ENCODE measurements around the gene KNDC1. TPM values are rescaled to one million over a fixed set of nuclear protein-coding genes. Genes with fewer than 3 reads are reported as not detected.
A peak's percentile ranks its signal among the peaks of the same experiment; 100 is the strongest.

KNDC1 gene
- total RNA-seq, 1 donor from 2014 or later: 0.09 TPM

- TF ChIP-seq CTCF (IDR thresholded peaks at IDR 0.05): no peak
- ChIA-PET POLR2A (no interaction called here), CTCF (no interaction called here)
- ATAC-seq (ENCODE audit: low read depth): no peak
- Mint-ChIP-seq H3K27me3 (peaks cover 7% of the 10 kb centered on the region), H3K4me3 (no peak overlapping the region), H3K36me3 (ENCODE audit: low read depth) (no peaks in the 10 kb centered on the region), H3K9me3 (no peaks in the 10 kb centered on the region), H3K27ac (no peak overlapping the region), H3K4me1 (peaks cover 5% of the 10 kb centered on the region)
- intact Hi-C loops (cut with micrococcal nuclease): no loop called here
- DNase-seq: no peak
Observed at GRCh38 chr10:133126431-133127290, 33.4 kb upstream of the KNDC1 start.

- DNase-seq (no peak), ATAC-seq (ENCODE audit: low read depth) (peak; percentile 42)
- Mint-ChIP-seq H3K4me1 (peaks cover 11% of the 10 kb centered on the region), H3K27ac (no peak overlapping the region), H3K9me3 (no peaks in the 10 kb centered on the region), H3K4me3 (no peak overlapping the region), H3K27me3 (peaks cover 7% of the 10 kb centered on the region), H3K36me3 (ENCODE audit: low read depth) (no peaks in the 10 kb centered on the region)
- ChIA-PET CTCF (no interaction called here), POLR2A (no interaction called here)
- intact Hi-C loops (cut with micrococcal nuclease): no loop called here
- TF ChIP-seq CTCF (IDR thresholded peaks at IDR 0.05): no peak
Observed at GRCh38 chr10:133127291-133128125, 32.5 kb upstream of the KNDC1 start.

GRCh38 chr10:133128126-133129070 is 31.6 kb upstream of the KNDC1 start:
- no peaks in the 10 kb centered on the region for H3K36me3 Mint-ChIP-seq (ENCODE audit: low read depth)
- H3K27ac Mint-ChIP-seq: no peak overlapping the region
- peaks cover 11% of the 10 kb centered on the region for H3K4me1 Mint-ChIP-seq
- POLR2A ChIA-PET: no interaction called here
- H3K9me3 Mint-ChIP-seq: no peaks in the 10 kb centered on the region
- H3K4me3 Mint-ChIP-seq: no peak overlapping the region
- peaks cover 7% of the 10 kb centered on the region for H3K27me3 Mint-ChIP-seq
- peak; percentile 13 for DNase-seq
- CTCF ChIA-PET: no interaction called here
- ATAC-seq (ENCODE audit: low read depth): no peak
- TF ChIP-seq CTCF (IDR thresholded peaks at IDR 0.05): no peak
- intact Hi-C loops (cut with micrococcal nuclease): no loop called here

- ChIA-PET CTCF (no interaction called here), POLR2A (no interaction called here)
- Mint-ChIP-seq H3K4me1 (peaks cover 11% of the 10 kb centered on the region), H3K27me3 (peaks cover 7% of the 10 kb centered on the region), H3K9me3 (no peaks in the 10 kb centered on the region), H3K36me3 (ENCODE audit: low read depth) (no peaks in the 10 kb centered on the region), H3K4me3 (no peak overlapping the region), H3K27ac (no peak overlapping the region)
- no peak for ATAC-seq (ENCODE audit: low read depth)
- intact Hi-C loops (cut with micrococcal nuclease): no loop called here
- DNase-seq: peak; percentile 11
- no peak for TF ChIP-seq CTCF (IDR thresholded peaks at IDR 0.05)
Observed at GRCh38 chr10:133129071-133129858, 30.8 kb upstream of the KNDC1 start.
